GM23338 (cell line): Measurements from ENCODE around the gene HSPD1. TPM values are rescaled to one million over a fixed set of nuclear protein-coding genes. Genes with fewer than 3 reads are reported as not detected.

Experiments
- ATAC-seq: fragments of 200-7000 bp; cut with Tn5 transposase; 3 replicates; pipeline ENCODE4 v1.9.1; 2020
- DNase-seq: peaks from one replicate; pipeline ENCODE4 v3.0.0-alpha.2; 2015; ENCODE audit warnings: low spot score
- H2AFZ ChIP-seq: fragments of 200-600 bp; sonication (generic); 2 replicates; pipeline ENCODE4 v1.8.0; 2016; ENCODE audit warnings: antibody characterized with exemption, mild to moderate bottlenecking, moderate library complexity
- H3F3A ChIP-seq: fragments of 200-600 bp; sonication (generic); replicated peaks from 2 replicates; pipeline ENCODE4 v1.8.0; 2017; ENCODE audit warnings: antibody characterized with exemption, mixed run types, low read depth
- H3K27ac ChIP-seq: fragments of 200-600 bp; sonication (generic); 2 replicates; pipeline ENCODE4 v1.6.1; 2016; ENCODE audit warnings: low read depth
- H3K27me3 ChIP-seq: fragments of 200-600 bp; sonication (generic); 2 replicates; pipeline ENCODE4 v1.8.0; 2016; ENCODE audit warnings: mild to moderate bottlenecking, mixed run types, moderate library complexity; ENCODE audit not compliant: insufficient read depth
- H3K36me3 ChIP-seq: fragments of 200-600 bp; sonication (generic); 2 replicates; pipeline ENCODE4 v1.8.0; 2016; ENCODE audit warnings: mild to moderate bottlenecking; ENCODE audit not compliant: insufficient read depth
- H3K4me1 ChIP-seq: fragments of 200-600 bp; sonication (generic); 2 replicates; pipeline ENCODE4 v1.8.0; 2016; ENCODE audit warnings: mild to moderate bottlenecking, moderate library complexity; ENCODE audit not compliant: insufficient read depth
- H3K4me2 ChIP-seq: fragments of 200-600 bp; sonication (generic); 2 replicates; pipeline ENCODE4 v1.7.1; 2017; ENCODE audit warnings: mixed run types
- H3K4me3 ChIP-seq: fragments of 200-600 bp; sonication (generic); 2 replicates; pipeline ENCODE4 v1.6.1; 2016; ENCODE audit warnings: mixed run types
- H3K79me2 ChIP-seq: fragments of 200-600 bp; sonication (generic); replicated peaks from 2 replicates; pipeline ENCODE4 v1.8.0; 2017; ENCODE audit warnings: mild to moderate bottlenecking; ENCODE audit not compliant: insufficient read depth
- H3K9me2 ChIP-seq: fragments of 200-600 bp; sonication (generic); 2 replicates; pipeline ENCODE4 v1.8.0; 2017; ENCODE audit not compliant: insufficient read depth
- H4K20me1 ChIP-seq: fragments of 200-600 bp; sonication (generic); replicated peaks from 2 replicates; pipeline ENCODE4 v1.8.0; 2017; ENCODE audit warnings: mild to moderate bottlenecking; ENCODE audit not compliant: insufficient read depth
- H3K27ac Mint-ChIP-seq: 2 replicates; pipeline ENCODE4 v1.8.0; 2020; ENCODE audit warnings: inconsistent platforms, mild to moderate bottlenecking, moderate library complexity, mixed read lengths
- H3K27me3 Mint-ChIP-seq: 3 replicates; pipeline ENCODE4 v1.8.0; 2022; ENCODE audit warnings: low read depth, mild to moderate bottlenecking, moderate library complexity, mixed read lengths, inconsistent platforms; ENCODE audit not compliant: insufficient read depth, poor library complexity
- H3K36me3 Mint-ChIP-seq: 3 replicates; pipeline ENCODE4 v1.8.0; 2021; ENCODE audit warnings: low read depth, mild to moderate bottlenecking, inconsistent platforms, moderate library complexity, mixed read lengths
- H3K4me1 Mint-ChIP-seq: 3 replicates; pipeline ENCODE4 v1.8.0; 2020; ENCODE audit warnings: mild to moderate bottlenecking, inconsistent platforms, mixed read lengths
- H3K4me3 Mint-ChIP-seq: 3 replicates; pipeline ENCODE4 v1.8.0; 2021; ENCODE audit warnings: moderate library complexity, mild to moderate bottlenecking, inconsistent platforms, mixed read lengths
- H3K9me3 Mint-ChIP-seq: 3 replicates; pipeline ENCODE4 v1.8.0; 2020; ENCODE audit warnings: moderate library complexity, mild to moderate bottlenecking, inconsistent platforms, mixed read lengths
- CREB1 ChIP-seq: fragments of 250-450 bp; sonication (Bioruptor Pico); IDR thresholded peaks from 2 replicates; pipeline ENCODE4 v1.5.0; 2020; ENCODE audit warnings: low read depth, mild to moderate bottlenecking, moderate library complexity
- CTCF ChIP-seq, 2 experiments: fragments of 200-600 bp in 1 of 2; sonication (generic) in 1 of 2; conservative IDR thresholded peaks; 2 replicates each; pipeline versions ENCODE4 v1.5.1 to v1.6.1; 2016 to 2017; ENCODE audit warnings: antibody characterized with exemption in 2 of 2, low read depth in 2 of 2, mild to moderate bottlenecking in 2 of 2, moderate library complexity in 1 of 2
- ETS1 ChIP-seq: IDR thresholded peaks from 2 replicates; pipeline ENCODE4 v1.6.1; 2016; ENCODE audit warnings: antibody characterized with exemption
- EZH2 ChIP-seq: fragments of 200-600 bp; sonication (generic); IDR thresholded peaks from one replicate; pipeline ENCODE4 v1.8.0; 2017; ENCODE audit warnings: antibody characterized with exemption, mild to moderate bottlenecking, low read depth; ENCODE audit not compliant: unreplicated experiment
- EZH2phosphoT487 ChIP-seq: fragments of 200-600 bp; sonication (generic); IDR thresholded peaks from one replicate; pipeline ENCODE4 v1.8.1; 2018; ENCODE audit warnings: antibody characterized with exemption; ENCODE audit not compliant: unreplicated experiment
- JUNB ChIP-seq: IDR thresholded peaks from one replicate; pipeline ENCODE4 v1.6.1; 2016; ENCODE audit warnings: antibody characterized with exemption; ENCODE audit not compliant: unreplicated experiment
- NANOG ChIP-seq: IDR thresholded peaks from 2 replicates; pipeline ENCODE4 v1.6.1; 2016; ENCODE audit warnings: antibody characterized with exemption, borderline replicate concordance
- POLR2AphosphoS5 ChIP-seq: IDR thresholded peaks from 2 replicates; pipeline ENCODE4 v1.6.1; 2016; ENCODE audit warnings: antibody characterized with exemption, low read depth
- REST ChIP-seq: IDR thresholded peaks from one replicate; pipeline ENCODE4 v1.6.1; 2018; ENCODE audit warnings: antibody characterized with exemption; ENCODE audit not compliant: unreplicated experiment
- STAT1 ChIP-seq: IDR thresholded peaks from one replicate; pipeline ENCODE4 v1.6.1; 2016; ENCODE audit warnings: antibody characterized with exemption; ENCODE audit not compliant: unreplicated experiment
- ZNF114 ChIP-seq: fragments of 250-450 bp; sonication (Bioruptor Pico); IDR thresholded peaks from 2 replicates; pipeline ENCODE4 v1.5.0; 2020; ENCODE audit warnings: mild to moderate bottlenecking, moderate library complexity
- ZNF331 ChIP-seq: fragments of 250-450 bp; sonication (Bioruptor Pico); IDR thresholded peaks from 2 replicates; pipeline ENCODE4 v1.5.0; 2020; ENCODE audit warnings: low read depth, mild to moderate bottlenecking, moderate library complexity
- ZNF462 ChIP-seq: fragments of 250-450 bp; sonication (Bioruptor Pico); IDR thresholded peaks from 2 replicates; pipeline ENCODE4 v1.5.0; 2020; ENCODE audit warnings: mild to moderate bottlenecking, moderate library complexity
- polyA plus RNA-seq: library from polyadenylated mRNA; unstranded; fragments of >200 nt; fragmentation: Nextera tagmentation; extraction: Ambion mirVana; gene quantifications from 2 replicates; pipeline ENCODE4 v1.2.1, GENCODE V29; 2016
- total RNA-seq: library from RNA; depleted of rRNA; stranded (reverse); fragments of >200 nt; shearing (Covaris generic); gene quantifications from 2 replicates; pipeline ENCODE4 v1.2.3, GENCODE V29; 2014

Gene HSPD1
- total and polyA plus RNA-seq, 2 experiments from 2014 or later: 880 to 1,188 TPM

GRCh38 chr2:197487385-197487784 is 12.3 kb downstream of the HSPD1 start:
- H3K4me2 ChIP-seq: no peak overlapping the region
- no peak overlapping the region for H2AFZ ChIP-seq
- Mint-ChIP-seq H3K4me1 (no peaks in the 10 kb centered on the region), H3K27me3 (peaks cover 12% of the 10 kb centered on the region), H3K4me3 (no peak overlapping the region), H3K27ac (no peak overlapping the region), H3K36me3 (peaks cover 96% of the 10 kb centered on the region), H3K9me3 (peaks cover 23% of the 10 kb centered on the region)
- no peaks in the 10 kb centered on the region for H3K9me2 ChIP-seq
- no peak for TF ChIP-seq ETS1
- TF ChIP-seq ZNF462: no peak
- no peak for TF ChIP-seq POLR2AphosphoS5
- TF ChIP-seq JUNB: no peak
- TF ChIP-seq REST: no peak
- no peak for TF ChIP-seq CREB1
- TF ChIP-seq ZNF331 (CRISPR knock-in tag): no peak
- no peak for TF ChIP-seq EZH2
- no peak for TF ChIP-seq CTCF (conservative IDR thresholded peaks at IDR 0.05; ENCODE audit: low read depth in 2 of 2)
- TF ChIP-seq NANOG: no peak
- no peak for TF ChIP-seq EZH2phosphoT487
- no peak for TF ChIP-seq STAT1
- no peak for TF ChIP-seq ZNF114 (CRISPR knock-in tag)
- no peaks in the 10 kb centered on the region for H3K4me1 ChIP-seq
- H3F3A ChIP-seq: peaks cover 75% of the 10 kb centered on the region
- no peak for DNase-seq
- H3K27ac ChIP-seq: no peak overlapping the region
- peaks cover 4% of the 10 kb centered on the region; the same call in 1 of the 2 replicates for H3K79me2 ChIP-seq
- peaks cover 64% of the 10 kb centered on the region for H3K36me3 ChIP-seq
- H4K20me1 ChIP-seq: peaks cover 32% of the 10 kb centered on the region
- no peak overlapping the region for H3K4me3 ChIP-seq
- ATAC-seq: no peak
- no peaks in the 10 kb centered on the region for H3K27me3 ChIP-seq
